Panc1 (cell line): ENCODE data around the gene MTM1. TPM values are rescaled to one million over a fixed set of nuclear protein-coding genes. Genes with fewer than 3 reads are reported as not detected.
A peak's percentile ranks its signal among the peaks of the same experiment; 100 is the strongest.

Source experiments
- ATAC-seq: fragments of 200-7000 bp; cut with Tn5 transposase; 2 replicates; pipeline ENCODE4 v1.9.1; 2020; ENCODE audit warnings: mild to moderate bottlenecking, moderate library complexity
- BruUV-seq: library from RNA; stranded (reverse); fragments of 400-500 nt; replicated peaks from 2 replicates; lab custom pipeline; 2021; lab: Mats Ljungman, UMichigan
- CTCF ChIA-PET: fragments of 300-600 bp; sonication (Branson Sonifier 250); formaldehyde crosslinking; loops from one replicate; lab custom pipeline; 2022; ENCODE audit warnings: antibody characterized with exemption; lab: Charles Lee
- POLR2A ChIA-PET: fragments of 300-600 bp; sonication (Branson Sonifier 250); formaldehyde crosslinking; loops from one replicate; lab custom pipeline; 2022; ENCODE audit warnings: antibody characterized with exemption; lab: Charles Lee
- DNase-seq: peaks from one replicate; pipeline ENCODE4 v3.0.0-alpha.2; 2010; ENCODE audit warnings: low read depth, low spot score
- H3K27ac ChIP-seq: 2 replicates; pipeline ENCODE4 v1.5.1; 2011; ENCODE audit warnings: mild to moderate bottlenecking, low read length, inconsistent platforms
- H3K27me3 ChIP-seq: fragments of 200-500 bp; sonication (Bioruptor generic); 2 replicates; pipeline ENCODE4 v1.6.0; 2014; ENCODE audit warnings: low read length, inconsistent platforms; ENCODE audit not compliant: control insufficient read depth, insufficient read depth
- H3K36me3 ChIP-seq: fragments of 200-500 bp; sonication (Bioruptor generic); 2 replicates; pipeline ENCODE4 v1.5.1; 2014; ENCODE audit warnings: inconsistent platforms, mild to moderate bottlenecking, low read length, moderate library complexity; ENCODE audit not compliant: control insufficient read depth, insufficient read depth
- H3K4me1 ChIP-seq: 2 replicates; pipeline ENCODE4 v1.5.1; 2011; ENCODE audit warnings: inconsistent platforms, mild to moderate bottlenecking, low read length, moderate library complexity; ENCODE audit not compliant: control insufficient read depth, insufficient read depth
- H3K4me3 ChIP-seq, 2 experiments: 2 replicates each; pipeline ENCODE4 v1.5.1; 2011 to 2012; ENCODE audit warnings: low read depth in 2 of 2, low read length in 2 of 2, mild to moderate bottlenecking in 2 of 2, inconsistent platforms in 1 of 2, moderate library complexity in 1 of 2
- H3K9me3 ChIP-seq: fragments of 200-500 bp; sonication (Bioruptor generic); 2 replicates; pipeline ENCODE4 v1.5.1; 2014; ENCODE audit warnings: low read depth, mild to moderate bottlenecking, inconsistent platforms, low read length, moderate library complexity; ENCODE audit not compliant: control insufficient read depth, insufficient read depth
- CTCF ChIP-seq: fragments of 450-650 bp; IDR thresholded peaks from 2 replicates; pipeline ENCODE4 v1.5.1; 2017; ENCODE audit warnings: mild to moderate bottlenecking
- POLR2AphosphoS5 ChIP-seq: IDR thresholded peaks from 2 replicates; pipeline ENCODE4 v1.6.1; 2012; ENCODE audit warnings: mild to moderate bottlenecking, low read depth, low read length, moderate library complexity
- REST ChIP-seq, 2 experiments: IDR thresholded peaks; 2 replicates each; pipeline ENCODE4 v1.6.1; 2011 to 2012; ENCODE audit warnings: low read depth in 2 of 2, control low read depth in 1 of 2, low read length in 1 of 2, mild to moderate bottlenecking in 1 of 2, moderate library complexity in 1 of 2; ENCODE audit not compliant: insufficient read depth in 1 of 2
- SIN3A ChIP-seq: IDR thresholded peaks from 2 replicates; pipeline ENCODE4 v1.6.1; 2012; ENCODE audit warnings: low read depth, mild to moderate bottlenecking, low read length, moderate library complexity, borderline replicate concordance; ENCODE audit not compliant: insufficient read depth
- TCF7L2 ChIP-seq: IDR thresholded peaks from 2 replicates; pipeline ENCODE4 v1.6.1; 2011; ENCODE audit warnings: mild to moderate bottlenecking, low read depth, low read length, inconsistent platforms
- in situ Hi-C: cut with HindIII; loops from 2 replicates; pipeline ENCODE4 v1.10.0; 2016; ENCODE audit warnings: low sequenced_read_pairs, low pct_unique_long_range_greater_than_20kb
- intact Hi-C: fragments of 100-400 bp; cut with micrococcal nuclease; formaldehyde crosslinking; loops from one replicate; pipeline ENCODE4 v1.10.0; 2022; ENCODE audit not compliant: unreplicated experiment
- total RNA-seq: library from RNA; stranded (reverse); gene quantifications from one replicate; pipeline ENCODE4 v1.2.1, GENCODE V29; 2021; ENCODE audit not compliant: unreplicated experiment

Gene MTM1
- total RNA-seq, 1 experiment from 2014 or later = 24.0 TPM

GRCh38 chrX:150683536-150684146 lies 115.2 kb downstream of the MTM1 start:
- no peaks in the 10 kb centered on the region for H3K27me3 ChIP-seq
- 0 out of 2 replicates have a peak, but pooled peaks have one; percentile 51 for ATAC-seq
- ChIA-PET POLR2A (no interaction called here), CTCF (interaction anchor here (0.6 to 1.0 kb wide), 4 partner anchors 32 to 743 kb away, joined by 3 to 4 read pairs (median 3); no protein-coding TSS in a partner anchor)
- in situ Hi-C loops = no loop called here
- intact Hi-C loops = loop anchor here (10.0 kb wide), 1 partner anchor 319 kb away; the partner anchor contains the start of gene MAMLD1
- H3K36me3 ChIP-seq = no peaks in the 10 kb centered on the region
- TF ChIP-seq TCF7L2 (no peak), CTCF (peak; percentile 81), REST (IDR thresholded peaks at IDR 0.05; ENCODE audit: insufficient read depth in 1 of 2, low read depth in 2 of 2, low read length in 1 of 2) (no peak)
- H3K9me3 ChIP-seq = no peaks in the 10 kb centered on the region
- H3K4me3 ChIP-seq = no peak overlapping the region
- H3K27ac ChIP-seq = no peak overlapping the region
- no TSS peak for BruUV-seq
- peaks cover 2% of the 10 kb centered on the region; the same call in 1 of the 2 replicates for H3K4me1 ChIP-seq
- DNase-seq = no peak

- Histone ChIP-seq H3K9me3 (no peaks in the 10 kb centered on the region; the same call in 1 of the 2 replicates), H3K4me3 (no peak overlapping the region), H3K27ac (no peak overlapping the region), H3K36me3 (no peaks in the 10 kb centered on the region), H3K27me3 (no peaks in the 10 kb centered on the region), H3K4me1 (peaks cover 13% of the 10 kb centered on the region)
- POLR2A ChIA-PET = no interaction called here
- TF ChIP-seq REST (IDR thresholded peaks at IDR 0.05; ENCODE audit: insufficient read depth in 1 of 2, low read depth in 2 of 2, low read length in 1 of 2) (no peak), SIN3A (no peak), CTCF (no peak), POLR2AphosphoS5 (no peak), TCF7L2 (no peak)
- DNase-seq (peak; percentile 79), ATAC-seq (peak; percentile 77)
- in situ Hi-C loops (no loop called here), intact Hi-C loops (loop anchor here (10.0 kb wide), 1 partner anchor 324 kb away; the partner anchor contains the start of gene MAMLD1)
- BruUV-seq = no TSS peak
- CTCF ChIA-PET = no interaction called here
Measured at GRCh38 chrX:150688911-150689451, 120.6 kb downstream of the MTM1 start.
